D341Med (cell line): ENCODE measurements around the gene STUB1.

Experiments used
- DNase-seq: peaks from one replicate; pipeline ENCODE4 v3.0.0; 2012; ENCODE audit warnings: low spot score

STUB1 gene

DNA sequence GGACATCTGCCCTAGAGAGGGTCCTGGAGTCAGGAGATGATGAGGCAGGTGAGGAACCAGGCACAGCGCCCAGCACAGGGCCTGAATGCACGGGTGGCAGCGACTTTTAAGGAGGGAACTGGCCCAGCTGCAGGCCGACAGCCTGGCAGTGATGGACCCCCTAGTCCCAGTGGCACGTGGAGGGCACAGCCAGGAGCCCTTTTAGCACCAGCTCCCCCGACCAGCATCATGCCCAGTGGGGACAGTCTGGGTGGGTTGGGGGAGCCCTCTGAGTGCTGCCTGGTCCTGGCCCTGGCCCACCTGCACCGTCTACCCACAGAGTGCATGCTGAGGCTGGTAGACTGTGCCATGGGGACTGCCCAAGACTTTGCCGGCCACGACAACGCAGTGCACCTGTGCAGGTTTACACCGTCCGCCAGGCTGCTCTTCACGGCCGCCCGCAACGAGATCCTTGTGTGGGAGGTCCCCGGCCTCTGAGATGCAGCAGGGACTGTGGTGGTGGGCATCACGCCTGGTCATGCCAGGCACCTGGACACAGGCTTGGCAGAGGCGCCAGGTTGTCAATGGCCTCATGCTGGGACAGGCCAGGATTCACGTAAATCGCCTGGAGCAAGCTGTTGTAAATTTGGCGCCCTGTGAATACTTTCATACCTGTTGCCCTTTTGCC is 13.0 kb upstream of the STUB1 start:
- no peak for DNase-seq

DNA sequence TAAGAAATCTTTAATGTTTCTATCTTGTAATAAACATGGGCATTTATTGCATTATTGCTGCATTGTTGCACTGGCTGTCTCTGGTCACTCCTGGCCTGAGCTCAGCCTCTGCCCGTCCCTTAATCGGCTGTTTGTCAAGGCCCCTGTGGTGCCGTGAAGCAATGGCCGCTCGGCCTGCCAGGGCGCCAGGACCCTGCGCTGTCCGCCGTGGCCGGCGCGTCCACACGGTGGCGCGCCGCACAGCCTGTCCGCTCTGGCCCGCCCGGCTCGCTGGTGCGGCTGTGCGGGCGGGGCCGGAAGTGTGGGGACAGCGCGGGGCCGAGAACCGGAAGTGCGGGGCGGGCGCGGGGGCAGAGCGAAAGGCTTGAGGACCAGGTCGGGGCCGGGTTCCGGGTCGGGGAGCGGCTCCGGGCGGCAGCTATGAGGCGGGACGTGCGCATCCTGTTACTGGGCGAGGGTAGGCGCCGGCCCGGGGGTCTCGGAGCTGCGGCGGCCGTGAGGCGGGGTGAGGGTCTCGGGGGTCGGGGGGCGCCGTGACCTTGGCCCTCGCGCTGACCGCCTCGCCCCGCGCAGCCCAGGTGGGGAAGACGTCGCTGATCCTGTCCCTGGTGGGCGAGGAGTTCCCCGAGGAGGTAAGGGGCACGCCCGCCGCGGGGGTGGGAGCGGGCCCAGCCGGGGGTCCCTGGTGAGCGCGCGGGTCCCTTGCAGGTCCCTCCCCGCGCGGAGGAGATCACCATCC is 12.3 kb upstream of the STUB1 start, which contains the start of gene RHOT2:
RHOT2 (plus strand) TSS at position 353 of the 739 bp plus-strand sequence; CDS start at position 421, 68 bp downstream.
- peak; percentile 95 for DNase-seq

DNA sequence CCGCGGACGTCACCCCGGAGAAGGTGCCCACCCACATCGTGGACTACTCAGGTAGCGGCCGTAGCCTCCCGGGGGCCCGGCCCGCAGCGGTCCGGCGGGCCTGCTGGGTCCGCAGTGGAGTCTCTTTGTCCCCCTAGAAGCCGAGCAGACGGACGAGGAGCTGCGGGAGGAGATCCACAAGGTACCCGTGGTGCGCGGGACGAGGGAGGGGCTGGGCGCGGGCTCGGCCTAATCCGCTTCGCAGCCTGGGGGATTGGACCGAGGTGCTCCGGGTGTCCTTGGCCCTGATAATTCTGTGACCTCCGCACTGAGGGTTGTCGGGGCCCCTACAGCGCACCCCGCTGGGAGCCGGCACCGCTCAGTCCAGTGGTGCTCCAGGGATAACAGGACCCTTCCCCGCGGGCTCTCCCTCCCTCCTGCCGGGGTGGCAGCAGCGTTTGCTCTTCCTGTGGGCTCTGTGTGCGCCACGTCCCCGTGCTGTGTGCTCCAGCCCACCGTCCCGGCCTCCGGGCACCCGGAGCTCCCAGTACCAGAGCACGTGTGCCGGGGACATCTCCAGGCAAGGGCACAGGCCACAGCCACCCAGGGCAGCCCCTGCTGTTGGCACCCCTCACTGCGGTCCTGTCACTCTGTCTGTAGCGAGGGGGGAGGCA is 11.6 kb upstream of the STUB1 start:
- peak; percentile 49 for DNase-seq

DNA sequence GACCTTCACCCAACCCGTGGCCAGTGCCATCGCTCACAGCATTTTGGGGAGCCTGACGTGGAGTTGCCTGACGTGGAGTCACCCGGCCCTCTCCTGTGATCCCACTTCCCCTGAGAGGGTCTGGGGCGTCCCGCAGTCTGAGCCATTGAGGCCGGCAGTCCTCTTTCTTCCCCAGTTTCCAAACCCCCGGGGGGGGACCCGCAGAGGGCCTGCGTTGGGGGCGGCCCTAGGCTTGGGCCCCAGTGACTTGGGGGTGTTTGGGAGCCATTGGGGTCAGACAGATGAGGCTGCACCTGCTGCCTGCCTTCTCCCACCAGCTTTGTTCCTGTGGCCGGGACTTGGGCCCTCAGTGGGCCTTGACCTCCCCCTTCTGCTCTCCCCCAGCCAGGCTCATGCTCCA is 10.5 kb upstream of the STUB1 start:
- DNase-seq = no peak

DNA sequence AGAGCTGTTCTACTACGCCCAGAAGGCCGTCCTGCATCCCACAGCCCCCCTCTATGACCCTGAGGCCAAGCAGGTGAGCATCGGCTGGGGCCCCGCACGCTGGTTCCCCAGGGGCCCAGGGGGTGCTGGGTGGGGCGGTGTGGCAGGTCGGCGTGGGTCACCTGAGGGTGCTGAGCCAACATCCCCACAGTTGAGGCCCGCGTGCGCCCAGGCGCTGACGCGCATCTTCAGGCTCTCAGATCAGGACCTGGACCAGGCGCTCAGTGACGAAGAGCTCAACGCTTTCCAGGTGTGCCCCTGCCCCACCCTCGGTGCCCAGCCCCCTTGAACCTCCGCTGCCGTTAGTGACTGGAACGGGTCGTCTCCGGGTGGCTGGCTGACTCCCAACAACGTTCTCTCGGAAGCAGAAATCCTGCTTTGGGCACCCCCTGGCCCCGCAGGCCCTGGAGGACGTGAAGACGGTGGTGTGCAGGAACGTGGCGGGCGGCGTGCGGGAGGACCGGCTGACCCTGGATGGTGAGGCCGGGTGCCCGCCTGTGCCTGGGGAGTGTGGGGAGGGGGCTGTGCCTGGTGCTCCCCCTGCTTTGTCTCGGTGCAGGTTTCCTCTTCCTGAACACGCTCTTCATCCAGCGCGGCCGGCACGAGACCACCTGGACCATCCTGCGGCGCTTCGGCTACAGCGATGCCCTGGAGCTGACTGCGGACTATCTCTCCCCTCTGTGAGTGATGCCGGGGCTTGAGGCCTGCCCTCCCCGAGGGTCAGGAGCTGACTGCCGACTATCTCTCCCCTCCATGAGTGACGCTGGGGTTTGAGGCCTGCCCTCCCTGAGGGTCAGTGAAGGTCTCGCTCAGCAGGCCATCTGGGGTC is 9.5 kb upstream of the STUB1 start:
- DNase-seq = no peak

DNA sequence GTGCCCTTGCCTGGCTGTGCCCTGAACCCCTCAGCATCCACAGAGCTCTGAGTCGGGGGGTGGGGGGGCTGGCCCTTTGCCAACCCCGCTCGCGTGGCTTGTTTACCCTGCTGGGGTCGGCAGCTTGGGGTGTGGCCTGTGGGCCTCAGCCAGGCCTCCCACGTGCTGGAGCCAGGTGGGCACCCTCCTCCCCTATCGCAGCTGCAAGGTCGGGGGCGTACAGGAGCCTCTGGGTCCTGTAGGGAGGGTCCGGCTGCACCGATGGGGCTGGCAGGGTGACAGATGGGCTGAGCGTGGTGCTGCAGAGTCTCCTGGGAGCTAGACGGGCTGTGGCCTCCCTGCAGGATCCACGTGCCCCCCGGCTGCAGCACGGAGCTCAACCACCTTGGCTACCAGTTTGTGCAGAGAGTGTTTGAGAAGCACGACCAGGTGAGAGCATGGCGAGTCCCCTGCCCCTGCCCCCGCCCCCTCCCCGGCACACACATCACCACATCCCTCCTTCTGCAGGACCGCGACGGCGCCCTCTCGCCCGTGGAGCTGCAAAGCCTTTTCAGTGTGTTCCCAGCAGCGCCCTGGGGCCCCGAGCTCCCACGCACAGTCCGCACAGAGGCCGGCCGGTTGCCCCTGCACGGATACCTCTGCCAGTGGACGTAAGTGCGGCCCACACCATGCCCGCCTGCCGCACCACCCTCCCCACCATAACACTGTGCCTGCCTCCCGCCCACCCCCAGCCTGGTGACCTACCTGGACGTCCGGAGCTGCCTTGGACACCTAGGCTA is 8.7 kb upstream of the STUB1 start:
- DNase-seq = peak; percentile 61

DNA sequence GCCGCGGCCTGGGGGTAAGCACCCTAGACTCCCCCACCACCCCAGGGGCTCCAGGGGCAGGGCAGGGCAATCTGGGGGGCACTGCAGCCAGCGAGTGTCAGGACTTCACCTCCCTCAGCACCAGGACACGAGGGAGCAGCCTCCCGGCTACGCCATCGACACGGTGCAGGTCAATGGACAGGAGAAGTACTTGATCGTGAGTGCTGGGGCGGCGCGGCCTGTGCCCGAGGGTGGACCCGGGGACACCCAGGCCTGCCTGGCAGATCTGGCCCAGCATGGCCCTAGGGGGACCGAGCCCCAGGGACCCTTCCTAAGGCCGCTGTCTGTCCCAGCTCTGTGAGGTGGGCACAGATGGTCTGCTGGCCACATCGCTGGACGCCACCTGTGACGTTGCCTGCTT is 7.8 kb upstream of the STUB1 start:
- no peak for DNase-seq

DNA sequence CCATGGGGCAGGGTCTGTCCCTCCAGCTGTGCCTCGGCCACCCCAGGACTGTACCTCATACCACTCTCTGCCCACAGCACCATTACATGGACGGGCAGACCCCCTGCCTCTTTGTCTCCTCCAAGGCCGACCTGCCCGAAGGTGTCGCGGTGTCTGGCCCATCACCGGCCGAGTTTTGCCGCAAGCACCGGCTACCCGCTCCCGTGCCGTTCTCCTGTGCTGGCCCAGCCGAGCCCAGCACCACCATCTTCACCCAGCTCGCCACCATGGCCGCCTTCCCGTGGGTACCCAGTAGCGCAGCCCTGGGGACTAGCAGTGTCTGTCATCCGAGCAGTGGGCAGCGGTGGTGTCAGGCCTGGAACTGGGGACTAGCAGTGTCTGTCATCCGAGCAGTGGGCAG is 7.4 kb upstream of the STUB1 start:
- no peak for DNase-seq

DNA sequence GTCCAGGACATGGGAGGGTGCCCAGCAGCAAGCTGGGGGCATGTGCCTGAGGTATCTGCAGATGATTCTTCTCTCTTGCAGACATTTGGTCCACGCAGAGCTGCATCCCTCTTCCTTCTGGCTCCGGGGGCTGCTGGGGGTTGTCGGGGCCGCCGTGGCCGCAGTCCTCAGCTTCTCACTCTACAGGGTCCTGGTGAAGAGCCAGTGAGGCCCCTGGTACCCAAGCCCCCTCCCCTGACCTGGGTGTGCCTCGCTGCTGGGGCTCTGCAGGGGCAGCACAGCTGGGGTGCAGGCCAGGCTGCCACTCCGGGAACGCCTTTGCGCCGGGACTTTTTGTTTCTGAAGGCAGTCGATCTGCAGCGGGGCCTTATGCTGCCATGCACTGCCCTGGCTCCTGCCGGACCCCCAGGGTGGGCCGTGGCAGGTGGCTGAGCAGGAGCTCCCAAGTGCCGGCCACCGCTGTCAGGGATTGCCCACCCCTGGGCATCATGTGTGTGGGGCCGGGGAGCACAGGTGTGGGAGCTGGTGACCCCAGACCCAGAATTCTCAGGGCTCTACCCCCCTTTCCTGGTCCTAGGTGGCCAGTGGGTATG is 6.7 kb upstream of the STUB1 start:
- no peak for DNase-seq

DNA sequence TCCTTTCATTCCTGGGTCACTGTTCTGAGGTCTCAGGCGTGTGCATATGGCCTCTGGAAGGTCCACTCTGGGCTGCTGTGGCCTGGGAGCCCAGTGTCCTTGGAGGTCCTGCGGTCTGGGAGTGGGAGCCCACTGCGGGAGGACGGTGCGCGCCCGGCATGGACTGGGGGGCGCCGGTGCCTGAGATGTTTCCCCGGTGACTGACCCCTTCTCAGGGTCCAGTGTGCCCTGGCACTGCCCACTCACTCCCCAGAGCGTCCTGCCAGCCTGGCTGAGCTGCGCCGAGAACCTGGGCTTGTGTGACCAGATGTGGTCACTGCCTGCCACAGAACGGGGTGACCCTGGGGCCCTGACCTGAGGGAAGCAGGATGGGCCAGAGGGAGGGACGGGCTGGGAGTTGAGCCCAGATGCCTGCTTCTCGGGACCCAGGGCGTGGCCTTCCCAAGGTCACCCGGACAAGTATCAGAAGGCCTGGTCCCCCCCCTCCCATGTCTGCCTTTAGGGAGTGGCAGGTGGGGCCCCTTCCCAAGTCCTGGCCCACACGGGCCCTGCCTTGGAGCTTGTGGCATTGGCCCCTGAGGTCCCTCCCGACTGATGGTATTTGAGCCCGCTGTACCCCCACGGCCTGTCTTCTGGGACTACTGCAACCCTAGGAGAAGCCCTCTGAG is 5.9 kb upstream of the STUB1 start:
- no peak for DNase-seq

DNA sequence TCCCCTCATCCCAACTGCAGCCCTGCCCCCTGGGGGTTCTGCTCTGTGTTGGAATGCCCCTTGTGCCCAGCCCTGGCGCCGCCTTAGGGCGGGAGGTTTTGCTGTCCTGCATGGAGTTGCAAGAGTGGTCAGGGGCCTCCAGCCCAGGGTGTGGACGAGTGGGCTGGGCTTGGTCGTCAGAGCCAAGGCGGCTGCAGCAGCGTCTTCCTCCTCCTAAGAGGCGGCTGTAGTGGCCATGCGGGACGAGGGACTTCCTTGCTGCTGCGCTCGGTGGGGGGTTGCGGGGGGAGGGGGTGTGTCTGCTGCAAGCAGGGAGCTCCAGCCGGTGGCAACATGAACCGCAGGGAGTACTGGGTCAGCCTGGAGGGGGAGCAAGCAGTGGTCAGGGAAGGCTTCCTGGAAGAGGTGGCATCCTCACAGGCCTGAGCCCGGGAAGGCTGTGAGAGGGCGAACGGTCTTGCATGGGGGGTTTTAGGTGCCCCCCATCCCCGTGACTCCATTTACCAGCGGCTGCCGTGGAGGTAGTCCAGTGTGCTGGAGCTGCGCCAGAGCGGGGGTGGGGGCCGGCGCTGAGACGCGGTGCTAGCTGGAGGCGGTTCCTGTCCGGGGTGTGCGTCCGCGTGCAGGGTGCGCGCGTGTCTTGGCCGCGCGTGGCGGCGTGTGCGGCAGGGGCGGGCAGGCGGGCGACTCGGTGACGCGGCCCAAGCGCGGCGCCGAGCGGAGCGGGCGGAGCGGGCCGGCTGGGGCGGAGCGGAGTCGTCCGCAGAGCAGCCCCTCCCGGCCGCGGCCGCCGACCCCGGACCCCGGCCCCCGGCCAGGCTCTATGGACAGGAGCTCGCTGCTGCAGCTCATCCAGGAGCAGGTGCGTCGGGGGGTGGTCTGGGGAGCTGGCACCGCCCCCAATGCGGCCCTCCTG is 5.0 kb upstream of the STUB1 start, which contains the start of gene RHBDL1:
RHBDL1 (plus strand) TSS at position 704 of the 916 bp plus-strand sequence; CDS start at position 824, 120 bp downstream.
- no peak for DNase-seq

DNA sequence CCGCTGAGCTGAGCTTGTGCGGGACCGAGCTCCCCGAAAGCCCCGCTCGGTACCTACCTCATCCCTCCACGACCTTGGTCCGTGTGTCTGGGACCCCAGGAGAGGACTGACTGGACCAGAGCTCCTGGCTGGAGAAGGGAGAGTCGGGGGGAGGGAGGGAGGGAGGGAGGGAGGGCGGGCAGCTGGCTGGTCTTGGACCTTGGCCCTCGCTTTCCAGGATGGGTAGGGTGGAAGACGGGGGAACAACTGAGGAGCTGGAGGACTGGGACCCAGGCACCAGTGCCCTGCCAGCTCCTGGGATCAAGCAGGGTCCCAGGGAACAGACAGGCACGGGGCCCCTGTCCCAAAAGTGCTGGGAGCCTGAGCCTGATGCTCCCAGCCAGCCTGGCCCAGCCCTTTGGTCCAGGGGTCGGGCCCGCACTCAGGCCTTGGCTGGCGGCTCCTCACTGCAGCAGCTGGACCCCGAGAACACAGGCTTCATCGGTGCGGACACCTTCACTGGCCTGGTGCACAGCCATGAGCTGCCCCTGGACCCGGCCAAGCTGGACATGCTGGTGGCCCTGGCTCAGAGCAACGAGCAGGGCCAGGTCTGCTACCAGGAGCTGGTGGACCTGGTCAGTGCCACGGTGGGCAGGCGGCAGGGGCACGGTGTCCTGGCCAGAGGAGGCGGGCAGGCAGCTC is 4.2 kb upstream of the STUB1 start:
- no peak for DNase-seq

DNA sequence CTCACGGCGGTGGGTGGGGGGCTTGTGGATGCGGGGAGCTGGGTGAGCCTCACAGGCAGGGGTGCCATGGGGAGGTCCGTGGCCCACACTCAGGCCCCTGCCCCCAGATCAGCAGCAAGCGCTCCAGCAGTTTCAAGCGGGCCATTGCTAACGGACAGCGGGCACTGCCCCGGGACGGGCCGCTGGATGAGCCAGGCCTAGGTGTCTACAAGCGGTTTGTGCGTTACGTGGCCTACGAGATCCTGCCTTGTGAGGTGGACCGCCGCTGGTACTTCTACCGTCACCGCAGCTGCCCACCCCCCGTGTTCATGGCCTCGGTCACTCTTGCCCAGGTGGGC is 3.7 kb upstream of the STUB1 start:
- no peak for DNase-seq

DNA sequence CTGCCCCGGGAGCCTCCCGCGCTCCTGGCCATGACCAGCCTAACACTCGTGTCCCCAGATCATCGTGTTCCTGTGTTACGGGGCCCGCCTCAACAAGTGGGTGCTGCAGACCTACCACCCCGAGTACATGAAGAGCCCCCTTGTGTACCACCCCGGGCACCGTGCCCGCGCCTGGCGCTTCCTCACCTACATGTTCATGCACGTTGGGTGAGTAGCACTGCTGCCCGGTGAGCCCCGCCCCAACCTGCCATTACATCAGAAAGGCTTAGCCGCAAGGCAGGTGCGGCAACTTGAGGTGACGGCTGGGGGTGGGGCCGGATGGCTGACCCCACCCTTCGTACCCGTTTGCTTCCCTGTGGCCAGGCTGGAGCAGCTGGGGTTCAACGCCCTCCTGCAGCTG is 3.3 kb upstream of the STUB1 start:
- DNase-seq = no peak

DNA sequence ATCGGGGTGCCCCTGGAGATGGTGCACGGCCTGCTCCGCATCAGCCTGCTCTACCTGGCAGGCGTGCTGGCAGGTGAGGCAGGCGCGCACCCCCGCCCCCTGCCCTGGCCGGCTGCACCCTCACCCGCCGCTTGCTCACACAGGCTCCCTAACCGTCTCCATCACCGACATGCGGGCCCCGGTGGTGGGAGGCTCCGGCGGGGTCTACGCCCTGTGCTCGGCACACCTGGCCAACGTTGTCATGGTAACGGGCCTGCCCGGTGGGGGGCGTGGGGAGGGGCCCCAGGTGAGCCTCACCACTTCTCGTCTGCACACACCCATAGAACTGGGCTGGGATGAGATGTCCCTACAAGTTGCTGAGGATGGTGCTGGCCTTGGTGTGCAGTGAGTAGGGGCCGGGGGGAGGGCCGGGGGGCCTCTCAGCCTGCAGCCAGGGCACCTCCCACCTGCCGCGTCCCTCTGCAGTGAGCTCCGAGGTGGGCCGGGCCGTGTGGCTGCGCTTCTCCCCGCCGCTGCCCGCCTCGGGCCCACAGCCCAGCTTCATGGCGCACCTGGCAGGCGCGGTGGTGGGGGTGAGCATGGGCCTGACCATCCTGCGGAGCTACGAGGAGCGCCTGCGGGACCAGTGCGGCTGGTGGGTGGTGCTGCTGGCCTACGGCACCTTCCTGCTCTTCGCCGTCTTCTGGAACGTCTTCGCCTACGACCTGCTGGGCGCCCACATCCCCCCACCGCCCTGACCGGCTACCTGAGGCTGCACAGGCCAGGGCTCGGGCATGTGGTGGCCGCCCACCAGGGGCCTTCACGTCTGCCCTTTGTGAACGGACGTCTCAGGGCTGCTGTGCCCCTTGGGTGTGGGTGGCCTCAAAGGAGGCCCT is 2.7 kb upstream of the STUB1 start:
- DNase-seq = no peak

DNA sequence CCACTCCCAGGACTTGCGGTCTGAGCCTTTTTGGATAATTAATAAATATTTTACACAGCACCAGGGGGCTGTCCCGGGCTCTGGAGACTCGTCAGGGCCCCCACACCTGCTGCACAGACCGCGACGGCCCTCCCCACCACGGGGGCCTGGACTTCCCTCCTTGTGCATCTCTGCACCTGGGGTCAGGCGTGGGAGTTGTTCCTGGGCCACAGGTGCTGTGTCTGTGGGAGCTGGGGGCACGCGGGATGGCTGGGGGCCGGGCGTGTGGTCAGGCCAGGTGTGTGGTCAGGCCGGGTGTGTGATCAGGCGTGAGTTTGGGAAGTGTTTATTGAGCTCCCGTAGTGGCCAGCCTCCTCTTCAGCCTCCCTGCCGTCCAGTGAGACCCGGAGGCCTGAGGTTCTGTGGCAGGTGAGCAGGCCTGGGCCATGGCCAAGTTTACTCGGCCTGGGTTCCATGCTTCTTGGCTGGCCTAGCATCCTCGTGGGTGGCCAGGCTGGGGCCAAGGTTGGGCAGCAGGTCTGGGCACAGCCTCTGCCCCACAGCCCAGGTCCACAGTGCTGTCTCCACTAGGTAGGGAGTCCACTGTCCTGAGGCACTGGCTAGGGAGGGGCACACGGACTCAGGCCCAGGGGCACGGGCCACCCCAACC is 1.9 kb upstream of the STUB1 start:
- no peak for DNase-seq
